COLO829 (cell line): Measurements from ENCODE around the gene PEDS1.
"Not testable (repeated sequence)": the region's sequence is repeated elsewhere in the genome, so short reads cannot be mapped to it uniquely, and the experiment has no call there.

ENCODE experiments used
- DNase-seq: peaks from one replicate; pipeline ENCODE4 v3.0.0; 2012; ENCODE audit warnings: low spot score

The PEDS1 gene

GRCh38 chr20:50135157-50135556, 18.4 kb downstream of the PEDS1 start:
- DNase-seq, result not testable (repeated sequence)

DNA sequence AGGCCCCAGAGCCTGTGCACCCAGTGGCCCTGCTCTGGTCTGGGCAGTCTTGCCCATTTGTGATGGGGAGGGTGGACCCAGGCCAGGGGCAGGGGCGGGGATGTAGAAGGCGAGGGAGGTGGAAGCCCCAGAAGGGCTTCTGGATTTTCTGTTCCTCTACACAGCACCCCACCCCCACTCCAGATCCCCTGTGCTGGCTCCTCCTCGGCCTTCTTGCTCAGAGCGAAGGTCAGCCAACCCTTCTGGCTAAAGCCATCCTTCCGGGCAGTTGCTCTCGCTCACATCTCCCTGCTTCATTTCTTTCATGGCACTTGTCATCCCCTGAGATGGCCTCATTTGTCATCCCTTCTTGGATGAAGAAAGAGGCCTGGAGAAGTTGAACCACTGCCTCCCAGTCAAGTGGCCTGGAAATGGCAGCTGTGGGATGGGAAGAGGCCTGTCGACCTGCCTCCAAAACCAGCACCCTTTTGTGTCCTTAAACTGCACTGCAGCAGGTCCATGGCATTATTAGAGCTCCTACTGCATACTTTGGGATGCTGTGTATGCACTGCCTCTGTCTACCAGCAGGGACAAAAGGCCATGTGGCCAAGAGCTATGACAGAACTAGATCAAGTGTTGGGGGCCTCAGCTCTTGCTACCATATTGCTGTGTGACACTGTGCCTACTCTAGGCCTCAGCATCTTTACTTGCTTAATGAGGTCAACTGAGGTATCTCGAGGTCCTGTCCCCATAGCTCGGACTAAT, 19.9 kb downstream of the PEDS1 start:
- DNase-seq, result no peak

GRCh38 chr20:50133041-50133440, 20.5 kb downstream of the PEDS1 start:
- no peak for DNase-seq

- no peak for DNase-seq
These were observed 22.5 kb downstream of the PEDS1 start for GRCh38 chr20:50130995-50131394.

- DNase-seq, result no peak
These were observed 23.2 kb downstream of the PEDS1 start for GRCh38 chr20:50130356-50130723.

- no peak for DNase-seq
These were observed 23.7 kb downstream of the PEDS1 start for GRCh38 chr20:50129662-50130355.

DNA sequence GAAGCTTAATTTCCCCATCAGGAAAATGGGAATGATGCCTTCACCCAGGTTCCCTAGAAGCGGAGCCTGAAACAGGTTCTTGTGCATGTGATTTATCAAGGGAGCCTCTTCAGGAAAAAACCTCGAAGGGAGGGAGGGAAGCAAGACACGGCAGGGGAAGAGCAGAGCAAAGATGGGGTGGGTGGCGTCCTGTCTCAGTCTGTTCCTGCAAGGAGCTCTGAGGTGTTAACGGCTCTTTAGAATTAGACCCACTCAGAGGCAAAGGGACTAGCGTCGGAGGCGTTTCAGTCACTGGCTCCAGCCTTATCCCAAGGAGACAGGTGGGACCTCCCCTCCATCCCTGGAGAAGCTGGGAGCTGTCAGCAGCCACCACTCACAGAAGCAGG, 25.0 kb downstream of the PEDS1 start:
- DNase-seq, result no peak

- no peak for DNase-seq
These were observed 25.7 kb downstream of the PEDS1 start for GRCh38 chr20:50127587-50128519.

GRCh38 chr20:50126662-50127061, 26.9 kb downstream of the PEDS1 start:
- no peak for DNase-seq

DNA sequence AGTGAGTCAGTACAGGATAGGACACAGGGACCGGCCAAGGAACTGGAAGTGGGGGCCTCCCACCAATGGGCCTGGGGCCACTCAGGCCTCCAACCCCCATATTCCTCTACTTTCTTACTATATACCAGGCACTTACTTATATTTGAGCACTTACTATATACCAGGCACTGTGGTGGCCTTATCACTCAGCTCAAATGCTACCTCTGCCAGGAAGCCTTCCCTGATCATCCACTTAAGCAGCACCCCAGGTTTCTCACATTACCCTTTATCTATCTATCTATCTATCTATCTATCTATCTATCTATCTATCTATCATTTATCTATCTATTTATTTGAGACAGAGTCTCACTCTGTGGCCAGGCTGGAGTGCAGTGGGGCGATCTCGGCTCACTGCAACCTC, 28.2 kb downstream of the PEDS1 start:
- no peak for DNase-seq

DNA sequence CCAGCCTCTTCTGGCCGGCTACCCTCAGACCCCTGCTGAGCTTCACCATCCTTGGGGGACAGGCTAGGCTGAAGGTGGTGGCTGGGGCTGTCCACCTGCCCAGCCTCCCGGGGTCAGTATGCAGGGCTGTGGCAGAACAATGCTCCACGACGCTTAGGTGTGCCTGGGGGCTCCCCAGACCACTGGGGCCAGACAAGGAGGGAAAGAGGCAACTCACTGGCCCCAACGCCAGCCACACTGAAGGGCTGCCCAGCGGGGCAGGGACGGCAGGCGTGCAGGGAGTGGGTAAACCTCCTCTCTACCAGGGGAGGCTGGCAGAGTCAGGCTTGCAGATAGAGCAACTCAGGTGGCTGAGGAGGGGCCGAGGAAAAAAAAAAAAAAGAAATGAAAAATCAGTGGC, 29.0 kb downstream of the PEDS1 start:
- no peak for DNase-seq

GRCh38 chr20:50123418-50123817, 30.1 kb downstream of the PEDS1 start:
- DNase-seq, result no peak

- DNase-seq, result no peak
These were observed 30.8 kb downstream of the PEDS1 start for GRCh38 chr20:50122763-50123162.

GRCh38 chr20:50121858-50122271, 31.7 kb downstream of the PEDS1 start:
- DNase-seq, result no peak

- DNase-seq, result peak; percentile 70
These were observed 32.4 kb downstream of the PEDS1 start for GRCh38 chr20:50120935-50121693.

- DNase-seq, result no peak
These were observed 35.3 kb downstream of the PEDS1 start for GRCh38 chr20:50118203-50118602.

DNA sequence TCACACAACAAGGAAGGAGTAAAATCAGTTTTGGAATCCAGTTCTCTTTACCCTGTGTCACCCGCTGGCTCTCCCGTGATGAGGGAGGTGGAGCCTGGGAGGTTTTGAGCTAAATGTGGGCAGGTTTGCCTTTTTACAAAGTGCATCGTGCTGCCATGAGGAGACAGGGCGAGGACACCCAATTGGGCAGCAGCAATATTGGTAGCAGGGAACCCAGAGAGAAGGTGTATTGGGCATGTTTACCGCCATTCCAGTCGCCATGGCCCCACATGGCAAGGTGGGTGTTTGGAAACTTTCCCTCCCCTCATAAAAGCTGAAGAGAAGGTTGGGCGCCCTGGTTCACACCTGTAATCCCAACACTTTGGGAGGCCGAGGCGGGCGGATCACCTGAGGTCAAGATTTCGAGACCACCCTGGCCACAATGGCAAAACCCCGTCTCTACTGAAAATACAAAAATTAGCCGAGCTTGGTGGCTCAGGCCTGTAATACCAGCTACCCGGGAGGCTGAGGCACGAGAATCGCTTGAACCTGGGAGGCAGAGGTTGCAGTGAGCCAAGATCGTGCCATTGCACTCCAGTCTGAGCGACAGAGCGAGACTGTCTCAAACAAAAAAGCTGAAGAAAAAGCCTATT, 37.0 kb downstream of the PEDS1 start:
- DNase-seq, result no peak

- DNase-seq, result peak; percentile 98
These were observed 37.7 kb downstream of the PEDS1 start for GRCh38 chr20:50115591-50116367.

GRCh38 chr20:50115041-50115512, 38.4 kb downstream of the PEDS1 start:
- no peak for DNase-seq

- no peak for DNase-seq
These were observed 39.9 kb downstream of the PEDS1 start for GRCh38 chr20:50113420-50114224.
